Stimulated activated CD4-positive, alpha-beta T cell treated with anti-CD3 and anti-CD28 coated beads, Interleukin-2, amount 100 ng/mL, for 24 hours (primary cell): ENCODE measurements around the gene CCNG2.

Source experiments
- DNase-seq, 2 donors: peaks; one replicate each; pipeline ENCODE4 v3.0.0-alpha.2; 2020

CCNG2 gene

GRCh38 chr4:77147079-77147782 is 9.8 kb upstream of the CCNG2 start:
- DNase-seq = no peak

DNA sequence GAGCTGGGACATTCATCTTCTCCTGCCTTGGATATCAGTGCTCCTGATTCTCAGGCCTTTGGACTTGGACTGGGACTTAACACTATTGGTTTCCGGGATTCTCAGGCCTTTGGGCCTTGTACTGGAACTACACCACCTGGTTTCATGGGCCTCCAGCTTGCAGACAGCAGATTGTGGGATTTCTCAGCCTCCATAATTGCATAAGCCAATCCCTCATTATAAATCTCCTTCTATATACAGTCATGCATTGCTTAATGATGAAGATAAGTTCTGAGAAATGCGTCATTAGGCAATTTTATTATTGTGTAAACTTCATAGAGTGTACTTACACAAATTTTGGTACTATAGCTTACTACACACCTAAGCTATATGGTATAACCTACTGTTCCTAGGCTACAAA is 8.9 kb upstream of the CCNG2 start:
- no peak for DNase-seq

GRCh38 chr4:77149789-77150188 is 7.2 kb upstream of the CCNG2 start:
- DNase-seq = no peak

- no peak for DNase-seq
Observed at GRCh38 chr4:77151241-77151640, 5.8 kb upstream of the CCNG2 start.

DNA sequence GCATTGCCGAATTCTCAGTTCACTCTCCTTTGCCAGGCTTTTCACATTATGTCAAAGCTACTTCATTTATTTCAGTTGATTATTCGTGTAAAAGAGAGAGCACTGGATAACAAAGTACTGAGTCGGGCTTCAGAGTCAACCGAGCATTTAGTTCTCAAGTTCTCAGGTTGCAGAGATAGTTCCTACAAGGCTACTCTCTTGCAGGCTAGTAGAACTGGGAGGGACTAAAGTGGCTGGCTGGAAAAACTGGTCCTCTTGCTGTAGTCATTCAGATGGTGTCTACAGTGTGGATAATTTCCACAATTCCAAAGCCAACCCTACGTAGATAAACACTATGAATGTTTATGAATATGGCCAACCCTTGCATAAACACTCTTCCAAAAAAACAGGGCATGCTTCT is 4.6 kb upstream of the CCNG2 start:
- no peak for DNase-seq

DNA sequence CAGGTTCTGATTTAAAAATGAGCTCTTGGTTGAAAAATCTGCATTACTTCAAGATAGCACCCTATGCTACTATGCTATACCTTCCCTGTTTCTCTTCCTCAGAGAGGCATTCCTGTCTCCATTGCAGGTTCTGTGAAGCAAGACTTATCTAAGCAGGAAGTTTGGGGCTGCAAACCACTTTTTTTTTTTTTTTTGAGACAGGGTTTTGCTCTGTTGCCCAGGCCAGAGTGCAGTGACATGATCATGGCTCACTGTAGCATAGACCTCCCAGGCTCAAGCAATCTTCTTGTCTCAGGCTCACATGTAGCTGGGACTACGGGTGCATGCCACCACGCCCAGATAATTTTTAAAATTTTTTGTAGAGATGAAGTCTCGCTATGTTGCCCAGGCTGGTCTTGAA is 4.0 kb upstream of the CCNG2 start:
- no peak for DNase-seq

DNA sequence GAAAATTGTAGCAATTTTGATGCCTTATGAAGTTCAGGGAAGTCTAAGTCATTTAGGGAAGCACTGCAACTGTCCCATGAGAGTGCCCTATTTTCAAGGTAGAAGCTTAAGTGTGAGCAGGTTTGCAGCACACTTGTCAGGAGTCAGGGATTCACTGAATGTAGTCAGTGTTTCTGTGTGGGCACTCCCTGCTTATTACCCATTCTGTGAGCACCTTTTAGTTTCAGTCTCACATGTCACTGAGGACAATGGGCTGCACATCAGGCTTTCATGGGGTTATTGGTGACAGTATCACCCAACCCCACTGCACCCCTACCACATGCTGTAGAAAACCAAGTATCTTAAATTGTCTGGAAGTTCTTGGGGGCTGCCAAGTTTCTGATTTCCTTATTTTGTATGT is 2.9 kb upstream of the CCNG2 start:
- no peak for DNase-seq

- DNase-seq = no peak
Observed at GRCh38 chr4:77154761-77155499, 2.1 kb upstream of the CCNG2 start.

DNA sequence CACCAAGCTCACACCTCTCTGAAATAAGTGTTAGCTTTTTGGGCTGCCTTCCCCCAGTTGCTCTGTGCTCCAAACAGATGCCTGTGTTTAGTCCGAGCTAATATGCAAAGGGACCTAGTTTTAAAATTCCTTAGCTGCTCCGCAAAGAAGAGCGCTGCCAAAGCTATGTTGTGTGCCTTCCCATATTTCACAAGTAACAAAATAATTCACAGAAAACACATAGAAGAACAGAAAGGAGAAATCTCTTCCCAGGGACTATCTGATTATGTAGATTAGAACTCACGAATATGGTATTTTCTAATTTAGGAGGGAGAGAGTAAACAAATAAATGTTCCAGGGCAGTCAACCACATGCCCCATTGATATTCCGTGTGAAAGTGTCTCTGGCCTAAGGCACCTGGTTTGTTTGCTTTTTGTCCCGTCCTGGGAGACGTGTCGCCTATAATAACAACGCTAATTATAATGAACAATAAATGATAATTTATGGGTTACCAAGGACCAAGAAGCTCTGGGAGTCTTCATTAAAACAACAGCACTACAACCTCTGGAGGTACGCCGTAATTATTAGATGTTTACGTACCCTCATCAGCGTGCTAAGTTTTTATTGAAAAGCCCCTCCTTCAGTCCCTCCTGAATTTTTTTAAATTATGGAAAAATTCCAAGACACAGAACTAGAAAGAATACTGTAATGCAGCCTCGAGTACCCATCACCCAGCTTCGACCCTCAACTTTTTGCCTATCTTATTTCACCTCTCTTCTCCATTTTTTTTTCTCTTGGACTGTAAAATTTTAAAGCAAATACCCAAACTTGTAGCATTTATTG is 1.2 kb upstream of the CCNG2 start:
- DNase-seq = no peak

DNA sequence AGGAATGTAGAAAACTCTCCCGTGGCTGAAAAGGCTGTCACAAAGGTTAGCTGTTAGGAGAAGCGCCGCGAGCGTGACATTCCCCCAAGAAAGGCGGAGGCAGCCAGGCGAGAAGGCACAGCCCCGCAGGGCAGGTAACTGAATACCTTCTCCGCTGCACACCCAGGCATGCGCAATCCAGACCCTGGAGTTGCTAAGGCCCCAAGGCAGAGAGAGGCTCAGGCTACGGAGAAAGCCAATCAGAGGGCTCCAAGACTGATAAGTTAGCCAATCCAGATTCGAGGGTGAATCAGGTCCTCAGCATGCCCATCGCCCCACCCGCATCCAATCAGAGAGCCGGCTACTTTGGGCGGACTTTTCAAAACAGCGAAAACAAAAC is 485 bp upstream of the CCNG2 start:
- DNase-seq = peak; percentile 87 to 95

- peak; percentile 69 to 72 for DNase-seq
Observed at GRCh38 chr4:77157859-77158486, 966 bp downstream of the CCNG2 start.

DNA sequence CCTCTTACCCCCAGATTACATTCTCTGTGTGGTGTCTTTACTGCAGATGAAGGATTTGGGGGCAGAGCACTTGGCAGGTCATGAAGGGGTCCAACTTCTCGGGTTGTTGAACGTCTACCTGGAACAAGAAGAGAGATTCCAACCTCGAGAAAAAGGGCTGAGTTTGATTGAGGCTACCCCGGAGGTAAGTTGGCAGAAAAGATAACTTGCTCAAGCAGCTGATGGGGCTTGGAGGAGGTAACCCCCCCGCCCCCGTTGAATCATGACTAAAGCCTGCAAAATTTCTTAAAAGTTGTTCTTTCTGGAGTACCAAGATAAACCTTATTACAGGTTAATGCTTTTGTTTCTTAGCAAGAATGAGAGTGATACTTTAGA is 1.5 kb downstream of the CCNG2 start:
- DNase-seq = peak in 1 of 2 donors; percentile 27

DNA sequence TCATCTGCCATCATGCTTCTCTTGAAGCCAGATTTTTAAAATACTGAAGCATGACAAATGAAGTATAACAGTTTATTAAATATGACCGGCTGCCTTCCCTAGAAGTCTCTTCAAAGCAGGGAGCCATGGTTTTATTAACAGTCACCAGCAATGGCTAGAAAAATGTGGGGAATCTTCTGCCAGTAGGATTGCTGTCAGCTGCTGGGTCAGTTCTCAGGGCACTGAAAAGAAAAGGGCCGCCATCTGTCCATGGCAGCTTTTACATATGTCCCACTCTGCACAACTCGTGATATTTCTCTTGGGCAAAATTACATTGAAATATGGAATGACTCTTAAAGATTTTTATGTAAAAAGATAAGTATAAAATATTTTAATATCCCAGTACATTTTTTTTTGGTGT is 2.8 kb downstream of the CCNG2 start:
- DNase-seq = no peak

DNA sequence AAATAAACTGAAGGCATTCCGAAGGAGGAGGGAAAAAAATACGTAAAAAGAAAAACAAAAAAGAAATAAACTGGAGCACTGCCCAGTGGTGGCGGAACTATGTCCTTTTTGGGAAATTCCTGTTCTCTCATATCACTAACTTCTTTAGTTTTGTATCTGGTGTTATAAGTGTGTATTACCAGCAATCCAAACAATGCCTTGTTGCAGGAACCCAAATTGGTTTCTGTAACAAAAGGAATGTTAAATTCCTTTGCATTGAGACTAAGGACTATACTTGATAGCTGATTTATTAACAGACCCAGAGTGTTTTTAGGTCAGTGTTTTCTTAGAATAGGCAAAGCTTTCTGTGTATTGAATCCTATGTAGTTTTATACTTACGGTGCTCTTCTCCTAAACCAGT is 6.6 kb downstream of the CCNG2 start:
- DNase-seq = no peak

DNA sequence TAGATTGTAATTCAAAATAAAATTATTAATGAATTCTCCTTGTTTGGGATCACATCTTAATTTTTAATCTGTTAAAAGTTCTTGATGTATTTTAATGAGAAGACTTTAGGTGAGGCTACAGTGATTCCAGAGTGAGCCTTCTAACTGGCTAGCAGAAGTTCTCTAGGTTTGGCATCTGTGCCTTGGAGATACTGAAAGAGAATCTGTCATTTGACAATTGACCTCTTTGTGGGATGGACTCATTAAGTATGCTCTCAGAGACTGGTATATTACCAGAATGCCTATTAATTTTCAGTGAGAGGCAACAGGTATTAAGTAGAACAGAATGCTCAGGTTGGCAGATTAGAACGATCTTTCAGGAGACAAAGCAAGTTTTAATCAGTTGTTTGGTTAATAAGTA is 10.2 kb downstream of the CCNG2 start:
- DNase-seq = no peak

GRCh38 chr4:77167866-77168265 is 10.9 kb downstream of the CCNG2 start:
- DNase-seq = no peak

DNA sequence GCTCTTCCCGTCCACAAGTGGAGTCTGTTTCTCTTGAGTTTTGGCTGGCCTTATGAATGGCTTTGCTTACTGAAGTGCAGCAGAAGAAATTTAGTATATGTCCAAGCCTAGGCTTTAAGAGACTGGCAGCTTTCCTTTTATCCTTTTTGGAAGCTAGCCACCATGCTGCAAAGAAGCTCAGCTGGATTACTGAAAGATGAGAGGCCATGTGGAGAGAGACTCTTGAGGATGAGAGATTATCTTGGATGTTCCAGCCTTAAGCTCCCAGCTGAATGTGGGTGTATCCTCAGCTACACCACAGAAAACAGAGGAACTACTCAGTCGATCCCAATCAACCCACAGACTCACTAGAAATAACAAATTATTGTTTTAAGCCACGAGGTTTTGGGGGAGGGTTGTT is 12.5 kb downstream of the CCNG2 start:
- DNase-seq = no peak

DNA sequence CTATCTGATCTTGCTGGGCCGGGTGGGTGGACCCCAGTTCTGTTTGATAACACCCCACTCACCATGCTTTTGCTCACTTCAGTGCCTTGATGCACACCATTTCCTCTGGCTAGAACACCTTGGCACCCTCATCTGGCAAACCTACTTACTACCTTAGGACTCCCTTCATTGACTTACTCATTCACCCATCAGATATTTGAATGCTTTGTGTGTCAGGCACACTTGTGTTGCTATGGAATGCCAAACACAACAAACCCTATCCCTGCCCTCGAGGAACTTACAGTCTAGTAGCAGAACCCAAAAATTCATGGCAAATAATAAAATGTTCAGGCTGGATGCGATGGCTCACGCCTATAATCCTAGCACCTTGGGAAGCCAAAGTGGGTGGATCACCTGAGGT is 13.9 kb downstream of the CCNG2 start:
- DNase-seq = no peak

- DNase-seq = no peak
Observed at GRCh38 chr4:77172336-77172735, 15.3 kb downstream of the CCNG2 start.

DNA sequence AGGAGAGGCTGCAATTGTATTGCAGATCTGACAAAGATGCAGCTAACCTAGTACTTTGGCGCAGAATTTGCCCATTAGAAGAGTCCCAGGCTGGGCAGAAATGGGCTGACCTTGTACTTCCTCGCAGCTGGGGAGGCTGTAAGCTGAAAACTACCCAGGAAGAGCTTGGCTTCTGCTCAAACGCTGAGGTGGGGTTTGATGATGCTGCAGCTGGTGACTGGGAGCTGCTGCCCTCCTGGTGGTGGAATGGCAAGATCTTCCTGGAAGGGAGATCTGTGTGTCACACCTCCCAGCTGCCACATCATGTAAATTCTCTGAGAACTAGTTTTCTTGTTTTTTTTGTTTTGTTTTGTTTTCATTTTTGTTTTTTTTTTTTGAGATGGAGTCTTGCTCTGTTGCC is 17.4 kb downstream of the CCNG2 start:
- no peak for DNase-seq

- DNase-seq = no peak
Observed at GRCh38 chr4:77175201-77175611, 18.2 kb downstream of the CCNG2 start.

GRCh38 chr4:77176640-77177039 is 19.6 kb downstream of the CCNG2 start:
- DNase-seq = no peak

GRCh38 chr4:77177199-77177598 is 20.2 kb downstream of the CCNG2 start:
- DNase-seq = no peak

DNA sequence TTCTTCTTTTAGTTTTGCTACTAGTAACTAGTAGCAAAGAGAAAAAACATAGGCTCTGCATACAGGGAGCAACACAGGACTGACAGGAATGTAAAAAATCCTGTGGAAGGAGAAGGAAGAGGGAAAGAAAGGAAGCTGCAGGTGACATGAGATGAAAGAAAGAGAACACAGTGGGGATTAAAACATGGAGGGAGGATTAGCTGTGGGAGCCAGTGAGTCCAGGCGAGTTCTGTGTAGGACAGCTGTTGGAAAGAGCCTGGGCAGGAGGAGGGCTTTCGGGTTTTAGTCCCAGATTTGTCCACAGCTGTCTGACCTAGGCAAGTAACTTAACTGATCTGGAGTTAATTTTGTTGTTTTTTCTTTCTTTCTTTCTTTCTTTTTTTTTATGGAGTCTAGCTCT is 21.6 kb downstream of the CCNG2 start:
- DNase-seq = no peak
